Measurements from ENCODE around the gene CPLANE2.
"Not testable (repeated sequence)": the region's sequence is repeated elsewhere in the genome, so short reads cannot be mapped to it uniquely, and the experiment has no call there.

Gene CPLANE2

GRCh38 chr1:16209847-16210407 lies 27.1 kb downstream of the CPLANE2 start:
- peak; percentile 74 for DNase-seq (ENCODE audit: low read depth, low spot score)

- no peak for DNase-seq (ENCODE audit: low read depth, low spot score)
These were observed 27.7 kb downstream of the CPLANE2 start for GRCh38 chr1:16209132-16209846.

- no peak for DNase-seq (ENCODE audit: low read depth, low spot score)
These were observed 28.6 kb downstream of the CPLANE2 start for GRCh38 chr1:16208270-16208987.

GRCh38 chr1:16207318-16208269 lies 29.4 kb downstream of the CPLANE2 start:
- no peak for DNase-seq (ENCODE audit: low read depth, low spot score)

GRCh38 chr1:16206547-16207317 lies 30.3 kb downstream of the CPLANE2 start:
- DNase-seq (ENCODE audit: low read depth, low spot score): peak; percentile 99

- no peak for DNase-seq (ENCODE audit: low read depth, low spot score)
These were observed 31.0 kb downstream of the CPLANE2 start for GRCh38 chr1:16205891-16206546.

- no peak for DNase-seq (ENCODE audit: low read depth, low spot score)
These were observed 31.7 kb downstream of the CPLANE2 start for GRCh38 chr1:16205334-16205671.

- DNase-seq (ENCODE audit: low read depth, low spot score): no peak
These were observed 32.2 kb downstream of the CPLANE2 start for GRCh38 chr1:16204634-16205333.

GRCh38 chr1:16204216-16204615 lies 32.8 kb downstream of the CPLANE2 start:
- no peak for DNase-seq (ENCODE audit: low read depth, low spot score)

GRCh38 chr1:16203550-16203949 lies 33.4 kb downstream of the CPLANE2 start:
- no peak for DNase-seq (ENCODE audit: low read depth, low spot score)

GRCh38 chr1:16202281-16203210 lies 34.4 kb downstream of the CPLANE2 start:
- DNase-seq (ENCODE audit: low read depth, low spot score): no peak

GRCh38 chr1:16199700-16200099 lies 37.3 kb downstream of the CPLANE2 start:
- DNase-seq (ENCODE audit: low read depth, low spot score): no peak

- no peak for DNase-seq (ENCODE audit: low read depth, low spot score)
These were observed 37.9 kb downstream of the CPLANE2 start for GRCh38 chr1:16199157-16199501.

GRCh38 chr1:16198444-16199156 lies 38.4 kb downstream of the CPLANE2 start:
- no peak for DNase-seq (ENCODE audit: low read depth, low spot score)

- DNase-seq (ENCODE audit: low read depth, low spot score): no peak
These were observed 40.1 kb downstream of the CPLANE2 start for GRCh38 chr1:16196874-16197273.

- DNase-seq (ENCODE audit: low read depth, low spot score): not testable (repeated sequence)
These were observed 40.8 kb downstream of the CPLANE2 start for GRCh38 chr1:16196139-16196538.

GRCh38 chr1:16195518-16195905 lies 41.5 kb downstream of the CPLANE2 start:
- no peak for DNase-seq (ENCODE audit: low read depth, low spot score)

- DNase-seq (ENCODE audit: low read depth, low spot score): no peak
These were observed 45.0 kb downstream of the CPLANE2 start for GRCh38 chr1:16191916-16192546.
